Measurements from ENCODE around the gene ARHGAP27. TPM values are rescaled to one million over a fixed set of nuclear protein-coding genes. Genes with fewer than 3 reads are reported as not detected.
A peak's percentile ranks its signal among the peaks of the same experiment; 100 is the strongest.

Gene ARHGAP27
- total and polyA plus RNA-seq, 9 of the 15 experiments (the other 6 are each of a cell fraction or from before 2014, with no cell fraction given) = 0.04 to 4.6 (median 2.1) TPM

GRCh38 chr17:45431531-45432404 is 902 bp downstream of the ARHGAP27 start (continued):
- no peak for TF ChIP-seq TEAD4 (IDR thresholded peaks at IDR 0.05; ENCODE audit: low read length)
- TF ChIP-seq TEAD4 (CRISPR knock-in tag; IDR thresholded peaks at IDR 0.05; ENCODE audit: borderline replicate concordance) = no peak
- peak; percentile 67 for TF ChIP-seq PRDM10 (IDR thresholded peaks at IDR 0.05; ENCODE audit: partially characterized antibody)
- TF ChIP-seq ZFX (CRISPR knock-in tag; IDR thresholded peaks at IDR 0.05) = peak; percentile 47
- TF ChIP-seq NFYB (IDR thresholded peaks at IDR 0.05; ENCODE audit: extremely low read depth, insufficient read length) = no peak
- TF ChIP-seq FUS (optimal IDR thresholded peaks at IDR 0.05; ENCODE audit: low read depth, low read length) = no peak
- TF ChIP-seq ZNF445 (CRISPR knock-in tag; IDR thresholded peaks at IDR 0.05; ENCODE audit: low read depth) = no peak
- no peak for TF ChIP-seq UBTF (IDR thresholded peaks at IDR 0.05; ENCODE audit: borderline replicate concordance in 1 of 2, low read depth in 2 of 2, low read length in 2 of 2)
- no peak for TF ChIP-seq TAL1 (IDR thresholded peaks at IDR 0.05)
- TF ChIP-seq ZNF76 (CRISPR knock-in tag; IDR thresholded peaks at IDR 0.05; ENCODE audit: borderline replicate concordance) = no peak
- TF ChIP-seq MAFK (IDR thresholded peaks at IDR 0.05; ENCODE audit: low read length) = no peak
- TF ChIP-seq THAP7 (CRISPR knock-in tag; IDR thresholded peaks at IDR 0.05) = no peak
- 0 out of 4 replicates have a peak, but pooled peaks of 1 of the 2 experiments have one; percentile 24 for TF ChIP-seq HDAC1 (IDR thresholded peaks at IDR 0.05)
